ENCODE measurements around the gene TEDC1.

TEDC1 gene

DNA sequence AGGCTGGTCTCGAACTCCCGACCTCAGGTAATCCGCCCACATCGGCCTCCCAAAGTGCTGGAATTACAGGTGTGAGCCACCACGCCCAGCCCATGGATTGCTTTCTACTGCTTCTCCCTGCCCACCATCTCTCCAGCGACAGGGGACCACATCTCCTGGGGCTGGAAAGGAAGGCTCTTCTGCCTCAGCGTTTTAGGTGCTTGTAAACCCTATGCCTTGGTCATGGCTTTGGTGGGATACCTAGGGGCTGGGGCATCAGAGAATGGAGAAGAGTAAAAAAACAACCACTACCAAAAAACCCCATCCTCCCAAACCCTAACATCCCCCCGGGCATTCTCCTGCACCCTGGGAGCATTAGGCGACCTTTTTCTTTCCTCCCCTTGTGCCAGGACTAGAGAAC lies 34.3 kb downstream of the TEDC1 start:
- H3K27ac ChIP-seq (ENCODE audit: extremely low read depth, low read depth, low read length) = no peak overlapping the region
- no peaks in the 10 kb centered on the region for H3K9me3 ChIP-seq (ENCODE audit: control insufficient read depth, insufficient read depth, low read depth, low read length)
- TF ChIP-seq ZNF211 (tag by site-specific recombination; IDR thresholded peaks at IDR 0.05; ENCODE audit: low read depth) (no peak), TRIM28 (IDR thresholded peaks at IDR 0.05; ENCODE audit: borderline replicate concordance, low read length) (no peak), ZSCAN4 (tag by site-specific recombination; IDR thresholded peaks at IDR 0.05) (no peak), ZNF416 (tag by site-specific recombination; IDR thresholded peaks at IDR 0.05) (no peak), ZNF366 (tag by site-specific recombination; conservative IDR thresholded peaks at IDR 0.05) (no peak), BCL6B (tag by site-specific recombination; IDR thresholded peaks at IDR 0.05) (no peak), ZNF404 (tag by site-specific recombination; IDR thresholded peaks at IDR 0.05) (no peak), ZNF398 (tag by site-specific recombination; IDR thresholded peaks at IDR 0.05) (no peak), ZNF266 (tag by site-specific recombination; IDR thresholded peaks at IDR 0.05; ENCODE audit: low read depth) (no peak), ZNF341 (tag by site-specific recombination; IDR thresholded peaks at IDR 0.05; ENCODE audit: low read depth) (no peak), ZNF571 (tag by site-specific recombination; IDR thresholded peaks at IDR 0.05) (no peak), ZNF354C (tag by site-specific recombination; IDR thresholded peaks at IDR 0.05; ENCODE audit: borderline replicate concordance, low read depth) (no peak), ZNF768 (tag by site-specific recombination; IDR thresholded peaks at IDR 0.05) (no peak), ZNF658 (tag by site-specific recombination; IDR thresholded peaks at IDR 0.05) (no peak), ZNF324 (tag by site-specific recombination; IDR thresholded peaks at IDR 0.05) (no peak), ZNF701 (tag by site-specific recombination; IDR thresholded peaks at IDR 0.05) (no peak), SALL2 (tag by site-specific recombination; IDR thresholded peaks at IDR 0.05; ENCODE audit: borderline replicate concordance) (no peak)
- ChIA-PET CTCF (interaction anchor here (0.6 to 0.7 kb wide), 2 partner anchors 8 to 77 kb away, joined by 3 to 4 read pairs; no protein-coding TSS in a partner anchor), POLR2A (no interaction called here)
- H3K4me1 ChIP-seq (ENCODE audit: control insufficient read depth, insufficient read depth, low read length) = 0 out of 2 replicates have a peak, but pooled peaks cover 2% of the 10 kb centered on the region
- no peak overlapping the region for H3K4me3 ChIP-seq (ENCODE audit: low read depth, low read length)
- H3K36me3 ChIP-seq (ENCODE audit: control insufficient read depth in 2 of 2, insufficient read depth in 1 of 2, low read length in 2 of 2) = peaks cover 0 to 17% of the 10 kb centered on the region in 2 experiments; a peak in 1 of 3 replicates

- Histone ChIP-seq H3K4me1 (ENCODE audit: control insufficient read depth, insufficient read depth, low read length) (0 out of 2 replicates have a peak, but pooled peaks cover 2% of the 10 kb centered on the region), H3K9me3 (ENCODE audit: control insufficient read depth, insufficient read depth, low read depth, low read length) (no peaks in the 10 kb centered on the region), H3K4me3 (ENCODE audit: low read depth, low read length) (peak within 1 kb of the TSS; percentile 56), H3K36me3 (ENCODE audit: control insufficient read depth in 2 of 2, insufficient read depth in 1 of 2, low read length in 2 of 2) (peaks cover 0 to 24% of the 10 kb centered on the region in 2 experiments; a peak in 1 of 3 replicates), H3K27ac (ENCODE audit: extremely low read depth, low read depth, low read length) (peak within 1 kb of the TSS; percentile 74; the same call in 1 of the 2 replicates)
- CTCF ChIA-PET = interaction anchor here (0.5 to 1.2 kb wide), 4 partner anchors 9 to 440 kb away, joined by 3 to 4 read pairs (median 4); no protein-coding TSS in a partner anchor
- POLR2A ChIA-PET = no interaction called here
- TF ChIP-seq ZNF335 (tag by site-specific recombination; conservative IDR thresholded peaks at IDR 0.05) (peak; percentile 88), KLF1 (tag by site-specific recombination; IDR thresholded peaks at IDR 0.05) (no peak), MZF1 (tag by site-specific recombination; IDR thresholded peaks at IDR 0.05; ENCODE audit: borderline replicate concordance) (no peak), ZNF10 (tag by site-specific recombination; IDR thresholded peaks at IDR 0.05) (no peak), ZEB2 (tag by site-specific recombination; IDR thresholded peaks at IDR 0.05) (no peak), ZNF169 (tag by site-specific recombination; IDR thresholded peaks at IDR 0.05) (no peak), SP7 (tag by site-specific recombination; IDR thresholded peaks at IDR 0.05) (0 out of 2 replicates have a peak, but pooled peaks have one; percentile 29), PRDM1 (tag by site-specific recombination; IDR thresholded peaks at IDR 0.05) (no peak), ZBTB20 (tag by site-specific recombination; IDR thresholded peaks at IDR 0.05) (peak; percentile 61), ZNF654 (tag by site-specific recombination; IDR thresholded peaks at IDR 0.05; ENCODE audit: low read depth) (no peak)
- TF ChIP-seq, protein P1, sequence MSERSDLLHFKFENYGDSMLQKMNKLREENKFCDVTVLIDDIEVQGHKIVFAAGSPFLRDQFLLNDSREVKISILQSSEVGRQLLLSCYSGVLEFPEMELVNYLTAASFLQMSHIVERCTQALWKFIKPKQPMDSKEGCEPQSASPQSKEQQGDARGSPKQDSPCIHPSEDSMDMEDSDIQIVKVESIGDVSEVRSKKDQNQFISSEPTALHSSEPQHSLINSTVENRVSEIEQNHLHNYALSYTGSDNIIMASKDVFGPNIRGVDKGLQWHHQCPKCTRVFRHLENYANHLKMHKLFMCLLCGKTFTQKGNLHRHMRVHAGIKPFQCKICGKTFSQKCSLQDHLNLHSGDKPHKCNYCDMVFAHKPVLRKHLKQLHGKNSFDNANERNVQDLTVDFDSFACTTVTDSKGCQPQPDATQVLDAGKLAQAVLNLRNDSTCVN (tag by site-specific recombination; optimal IDR thresholded peaks at IDR 0.05) = peak; percentile 43
Measured at GRCh38 chr14:105525861-105526775, 35.1 kb downstream of the TEDC1 start, which contains the start of gene TMEM121. Gene TMEM121, plus strand, starts transcription at chr14:105526583. Its CDS starts 2,252 bp downstream, at chr14:105528835.
